GM18505 (cell line): ENCODE results near the gene MRPL46.
"Not testable (repeated sequence)": the region's sequence is repeated elsewhere in the genome, so short reads cannot be mapped to it uniquely, and the experiment has no call there.

Experiments used
- ATAC-seq: cut with Tn5 transposase; IDR thresholded peaks from one replicate; pipeline ENCODE4 v1.9.1; 2021; ENCODE audit not compliant: unreplicated experiment
- POLR2A ChIP-seq: IDR thresholded peaks from 4 replicates; pipeline ENCODE4 v1.6.1; 2011; ENCODE audit warnings: borderline replicate concordance; ENCODE audit not compliant: insufficient read depth, insufficient read length; ENCODE audit errors: extremely low read depth

The MRPL46 gene

DNA sequence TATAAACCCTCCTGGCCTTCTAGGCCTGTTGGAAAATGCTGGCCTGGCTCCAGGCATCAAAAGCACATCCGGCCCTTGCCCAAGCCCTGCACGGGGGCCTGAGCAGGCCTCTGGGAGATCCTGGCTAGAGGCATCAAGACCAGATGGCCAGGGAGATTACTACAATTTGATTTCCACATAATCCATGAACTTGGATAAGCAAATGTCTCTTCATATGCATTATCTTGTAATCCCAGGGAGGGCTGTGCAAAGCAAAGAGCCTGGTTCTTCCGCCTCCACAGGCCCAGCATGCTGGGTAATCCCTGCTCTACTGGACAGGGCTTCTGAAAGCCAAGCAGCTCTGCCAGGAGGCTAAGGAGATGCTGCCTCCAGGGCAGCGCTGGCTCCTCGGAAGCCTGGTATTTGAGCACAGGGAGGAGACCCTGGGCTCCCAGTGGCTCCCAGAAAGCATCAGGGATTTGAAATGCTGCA, 18.2 kb downstream of the MRPL46 start:
- no peak for TF ChIP-seq POLR2A
- ATAC-seq = no peak

DNA sequence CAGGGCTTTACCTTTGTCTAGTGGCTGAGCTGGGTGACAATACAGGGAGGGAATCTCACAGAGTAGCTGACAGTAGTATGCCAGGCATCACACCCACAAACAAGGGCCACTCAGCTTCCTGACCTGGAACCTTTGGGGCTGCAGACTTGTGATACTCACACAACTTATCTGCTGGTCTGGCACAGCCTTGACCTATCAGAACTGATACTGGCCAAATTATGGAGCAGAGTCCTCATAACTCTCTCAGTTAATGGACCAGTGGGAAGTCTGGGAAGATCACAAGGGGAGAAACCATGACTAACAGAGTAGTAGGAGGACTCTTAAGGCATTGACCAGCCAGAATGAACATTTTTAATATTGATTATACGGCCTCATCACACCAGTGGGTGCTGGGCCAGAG, 19.4 kb downstream of the MRPL46 start:
- TF ChIP-seq POLR2A = no peak
- no peak for ATAC-seq

DNA sequence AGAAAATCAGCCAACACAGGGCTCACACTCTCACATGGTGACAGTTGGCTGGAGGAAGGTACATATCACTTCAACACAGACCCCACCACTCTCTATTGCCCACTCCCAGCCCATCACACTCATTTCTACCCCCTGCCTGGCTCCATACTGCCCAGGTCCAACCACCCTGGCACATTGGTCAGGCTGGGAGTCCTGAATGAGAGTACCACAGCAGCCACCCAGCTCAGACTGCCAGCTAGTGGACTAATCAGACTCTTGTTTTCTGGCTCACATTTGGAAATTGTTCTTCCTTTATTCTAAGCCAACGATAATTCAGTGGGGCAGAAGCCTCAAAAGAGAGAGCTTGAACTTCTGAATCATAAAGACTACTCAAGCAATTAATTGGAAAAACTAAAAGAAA, 20.0 kb downstream of the MRPL46 start:
- ATAC-seq = no peak
- TF ChIP-seq POLR2A = no peak

DNA sequence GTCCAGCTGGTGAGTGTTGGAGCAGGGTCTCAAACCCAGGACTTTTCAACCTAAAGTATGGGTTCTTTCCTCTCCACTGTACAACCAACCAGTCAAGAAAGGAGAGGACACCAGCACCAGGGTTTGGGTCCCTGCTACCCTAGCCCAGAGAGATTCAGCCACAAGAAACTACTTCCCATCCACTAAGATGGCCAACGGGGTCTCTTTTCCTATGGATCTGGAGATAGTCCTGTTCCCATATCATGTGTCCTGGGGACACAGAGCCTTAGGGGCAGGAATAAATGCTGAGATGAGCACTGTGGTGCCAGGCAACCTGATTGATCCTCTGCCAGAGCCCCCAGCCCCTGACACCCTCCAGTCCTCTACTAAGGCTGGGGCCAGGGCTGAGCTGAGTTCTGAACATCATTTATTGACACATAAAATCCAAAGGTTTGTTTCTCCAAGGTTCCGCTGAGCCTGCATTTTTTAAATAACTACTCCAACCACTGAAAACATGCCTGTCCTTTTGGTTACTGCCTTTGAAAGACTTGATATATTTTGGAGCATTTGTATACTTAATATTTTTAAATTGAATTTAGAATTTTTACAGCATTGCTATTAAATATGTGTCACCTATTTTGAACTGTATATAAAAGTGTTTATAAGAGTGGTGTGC, 26.0 kb downstream of the MRPL46 start:
- ATAC-seq = no peak
- no peak for TF ChIP-seq POLR2A

DNA sequence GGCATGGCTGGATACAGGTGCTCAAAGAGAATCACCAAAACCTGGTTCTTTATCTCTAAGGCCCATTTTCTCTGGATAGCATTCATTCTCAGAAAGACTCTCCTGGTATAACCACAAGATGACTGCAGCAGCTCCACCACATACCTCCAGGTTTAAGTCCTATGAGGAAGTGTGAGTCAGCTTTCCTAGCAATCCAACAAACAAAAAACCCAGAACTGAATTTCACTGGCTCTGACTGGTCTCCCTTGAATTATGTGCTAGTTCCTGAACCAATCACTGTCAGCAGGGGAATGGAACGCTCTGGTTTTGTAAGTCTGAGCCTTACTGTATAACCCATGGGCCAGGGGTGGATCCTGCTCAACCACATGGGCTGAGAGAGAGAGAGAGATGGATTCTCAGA, 27.2 kb downstream of the MRPL46 start:
- ATAC-seq = no peak

DNA sequence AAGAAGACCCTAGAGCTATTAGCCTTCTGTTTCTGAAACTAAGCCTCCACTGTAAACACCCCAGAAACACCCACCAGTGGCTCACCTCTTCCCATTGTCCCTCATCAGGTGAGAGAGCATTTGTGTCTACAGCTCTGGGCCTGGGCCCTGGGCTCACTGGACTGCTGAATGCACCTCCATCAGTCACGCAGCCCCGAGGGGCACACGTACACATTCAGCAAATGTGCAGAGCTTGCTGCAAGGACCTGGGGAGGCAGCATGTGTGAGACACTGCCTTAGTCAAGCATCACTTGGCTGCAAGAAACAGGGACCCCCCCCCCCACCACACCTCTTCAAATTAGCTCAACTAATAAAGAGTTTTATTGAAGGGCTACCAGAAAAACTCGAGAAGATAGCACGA, 29.0 kb downstream of the MRPL46 start:
- TF ChIP-seq POLR2A = no peak
- ATAC-seq = no peak

More for the DNA sequence above, 27.2 kb downstream of the MRPL46 start:
- TF ChIP-seq POLR2A = no peak

DNA sequence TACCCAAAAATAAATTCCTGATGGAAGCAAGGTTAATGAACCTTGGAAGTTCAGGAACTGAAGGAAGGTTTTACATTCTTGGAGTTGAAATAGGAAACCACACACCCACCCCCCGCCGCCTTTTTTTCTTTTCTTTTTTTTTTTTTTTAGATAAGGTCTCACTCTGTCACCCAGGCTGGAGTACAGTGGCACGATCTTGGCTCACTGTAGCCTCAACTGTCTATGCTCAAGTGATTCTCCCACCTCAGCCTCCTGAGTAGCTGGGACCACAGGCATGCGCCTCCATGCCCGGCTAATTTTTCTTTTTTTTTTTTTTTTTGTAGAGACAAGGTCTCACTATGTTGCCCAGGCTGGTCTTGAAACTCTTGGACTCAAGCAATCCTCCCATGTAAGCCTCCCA, 33.1 kb downstream of the MRPL46 start:
- not testable (repeated sequence) for ATAC-seq

DNA sequence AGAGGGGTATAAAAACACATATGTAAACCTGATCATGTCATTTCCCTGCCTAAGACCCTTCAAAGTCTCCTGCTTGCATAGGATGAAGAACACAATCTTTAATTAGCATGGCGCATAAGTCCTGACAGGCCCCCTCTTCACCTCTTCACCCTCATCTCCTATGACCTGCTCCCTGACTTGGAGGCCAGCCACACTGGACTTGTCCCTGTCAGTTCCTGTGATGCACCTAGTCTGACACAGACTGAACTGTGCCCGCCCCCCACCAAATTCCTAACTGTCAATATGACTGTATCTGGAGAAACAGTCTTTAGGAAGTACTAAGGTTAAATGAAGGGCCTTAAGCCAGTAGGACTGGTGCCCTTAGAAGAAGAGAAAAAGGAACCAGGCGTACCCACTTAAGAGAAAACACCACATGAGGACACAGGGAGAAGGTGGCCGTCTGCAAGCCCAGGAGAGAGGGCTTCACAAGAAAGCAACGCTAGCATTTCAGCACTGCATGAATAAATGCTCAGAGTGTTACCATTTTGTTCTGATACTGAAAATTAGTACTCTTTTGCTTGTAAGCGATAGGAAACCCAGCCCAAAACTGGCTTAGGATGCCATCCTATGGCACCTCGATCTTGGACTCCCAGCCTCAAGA, 34.0 kb downstream of the MRPL46 start:
- TF ChIP-seq POLR2A = no peak
- no peak for ATAC-seq

DNA sequence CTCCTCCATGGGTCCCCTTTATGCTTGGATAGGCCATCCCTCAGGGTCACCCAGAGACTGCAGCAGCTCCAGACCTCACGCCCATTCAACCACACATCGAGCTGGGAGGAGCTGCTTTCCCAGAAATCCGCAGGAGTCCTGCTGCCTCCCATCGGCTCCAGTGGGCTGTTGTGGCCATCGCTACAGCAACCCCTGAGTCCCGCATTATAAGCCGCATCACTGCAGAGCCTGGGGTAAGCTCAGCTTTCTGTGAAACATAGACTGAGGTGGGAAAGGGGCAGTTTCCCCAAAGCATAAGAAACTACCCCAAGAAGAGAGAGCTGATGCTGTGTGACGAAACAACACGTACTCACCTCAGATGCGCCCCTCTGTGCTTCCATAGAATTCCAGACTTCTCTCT, 35.7 kb downstream of the MRPL46 start:
- no peak for ATAC-seq
- no peak for TF ChIP-seq POLR2A

DNA sequence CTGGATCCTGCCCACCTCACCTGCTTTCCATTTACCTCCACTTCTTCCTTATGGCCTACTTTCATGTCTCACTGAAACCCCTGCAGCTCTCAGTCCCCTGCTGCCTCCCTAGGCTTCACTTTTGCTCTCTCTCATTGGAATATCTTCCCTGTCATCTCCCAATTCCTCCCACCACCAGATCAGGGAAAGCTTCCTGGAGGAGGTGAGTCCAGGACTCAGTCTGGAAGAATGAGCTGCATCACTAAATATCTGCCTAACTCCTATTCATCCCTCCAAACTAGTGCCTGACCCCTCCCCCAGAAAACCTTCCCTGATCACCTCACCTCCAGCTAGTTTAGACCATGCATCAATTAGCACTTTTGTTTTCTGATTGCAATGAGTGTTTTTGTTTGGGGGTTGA, 37.1 kb downstream of the MRPL46 start:
- ATAC-seq = no peak

DNA sequence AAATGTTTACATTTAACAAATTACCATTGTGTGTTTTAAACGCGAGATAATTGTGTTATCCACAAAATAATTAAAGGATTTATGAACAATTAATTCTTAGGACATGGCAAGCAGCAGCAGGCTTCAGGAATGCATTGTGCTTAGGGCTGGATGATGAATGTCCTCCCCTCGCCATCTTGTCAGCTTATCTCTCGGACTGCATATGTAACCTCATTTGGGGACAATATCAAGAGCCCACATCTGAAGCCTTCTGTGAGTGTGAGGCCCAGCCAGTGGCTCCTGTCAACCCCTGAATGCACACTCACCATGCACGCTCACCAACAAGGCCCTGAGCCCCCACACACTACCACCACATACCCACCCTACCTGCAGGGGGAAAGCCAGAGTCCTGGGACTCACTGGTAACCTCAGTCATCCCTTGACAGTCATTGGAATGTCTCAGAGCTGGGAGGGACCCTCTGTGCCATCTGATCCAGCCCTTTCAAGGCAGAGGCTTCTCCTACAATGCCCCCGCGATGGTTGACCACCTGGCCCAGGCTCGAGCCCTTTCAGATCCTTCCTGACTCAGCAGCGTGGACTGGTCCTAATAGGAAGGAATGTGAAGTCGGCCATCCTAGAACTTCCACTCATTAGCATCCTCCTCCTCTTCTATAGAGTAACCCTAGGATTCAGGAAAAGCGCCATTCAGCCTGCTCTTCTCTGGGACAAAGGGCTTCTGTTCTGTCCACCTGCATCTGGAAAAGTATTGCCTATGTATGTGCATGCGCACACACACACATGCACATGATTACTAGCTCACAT, 38.2 kb downstream of the MRPL46 start:
- no peak for ATAC-seq
- no peak for TF ChIP-seq POLR2A

More for the DNA sequence above, 37.1 kb downstream of the MRPL46 start:
- no peak for TF ChIP-seq POLR2A

DNA sequence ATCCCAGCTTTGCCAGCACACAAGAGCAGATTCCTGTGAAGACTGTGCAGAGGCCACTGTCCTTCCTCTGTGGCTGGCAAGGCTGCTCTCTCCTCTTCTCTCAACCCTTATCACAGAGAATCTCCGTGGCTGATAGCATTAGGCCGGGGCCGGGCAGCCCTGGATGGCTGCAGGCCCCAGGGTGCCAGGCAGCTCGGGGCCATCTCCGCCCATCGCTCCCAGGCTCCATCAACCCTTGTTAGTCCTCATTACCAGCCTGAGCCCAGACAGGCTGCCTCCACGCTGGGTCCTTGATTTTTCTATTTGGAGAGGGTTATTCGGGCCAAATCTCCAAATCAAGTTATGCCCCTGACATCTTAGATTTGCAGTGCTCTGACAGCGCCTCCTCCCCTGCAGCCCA, 39.1 kb downstream of the MRPL46 start:
- no peak for ATAC-seq
- TF ChIP-seq POLR2A = no peak

DNA sequence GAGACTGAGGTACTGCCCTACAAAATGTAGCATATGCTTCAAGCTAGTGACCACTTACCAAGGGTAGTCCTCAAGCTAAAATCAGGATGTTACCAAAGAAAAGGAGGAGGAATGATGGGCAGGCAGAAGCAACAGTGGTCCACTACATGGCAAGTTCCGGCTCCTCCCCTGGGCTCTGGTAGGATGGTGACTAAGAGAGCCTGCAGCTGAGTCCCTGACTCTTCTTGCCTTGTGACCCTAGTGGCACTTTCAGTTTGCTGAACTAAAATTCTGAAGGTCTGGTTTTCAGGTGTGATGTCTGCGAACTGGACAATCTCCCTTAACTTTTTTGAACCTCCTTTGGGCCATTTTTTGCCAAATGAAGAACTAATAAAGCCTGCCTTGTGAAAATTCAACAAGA, 40.9 kb downstream of the MRPL46 start:
- TF ChIP-seq POLR2A = no peak
- ATAC-seq = no peak

DNA sequence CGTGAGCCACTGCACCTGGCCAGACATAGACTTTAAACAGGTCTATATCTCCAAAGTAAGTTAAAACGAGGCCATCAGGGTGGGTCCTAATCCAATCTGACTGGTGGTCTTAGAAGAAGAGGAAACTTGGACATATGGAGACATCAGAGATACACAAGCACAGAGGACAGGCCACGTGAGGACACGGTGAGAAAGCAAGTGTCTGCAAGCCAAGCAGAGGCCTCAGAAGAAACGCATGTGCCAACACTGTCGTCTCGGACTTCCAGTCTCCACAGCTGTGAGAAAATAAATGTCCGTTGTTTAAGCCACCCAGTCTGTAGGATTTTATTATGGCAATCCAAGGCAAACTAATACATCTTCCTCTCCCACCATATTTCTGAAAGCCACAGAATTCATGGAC, 43.9 kb downstream of the MRPL46 start:
- no peak for ATAC-seq
- TF ChIP-seq POLR2A = no peak

DNA sequence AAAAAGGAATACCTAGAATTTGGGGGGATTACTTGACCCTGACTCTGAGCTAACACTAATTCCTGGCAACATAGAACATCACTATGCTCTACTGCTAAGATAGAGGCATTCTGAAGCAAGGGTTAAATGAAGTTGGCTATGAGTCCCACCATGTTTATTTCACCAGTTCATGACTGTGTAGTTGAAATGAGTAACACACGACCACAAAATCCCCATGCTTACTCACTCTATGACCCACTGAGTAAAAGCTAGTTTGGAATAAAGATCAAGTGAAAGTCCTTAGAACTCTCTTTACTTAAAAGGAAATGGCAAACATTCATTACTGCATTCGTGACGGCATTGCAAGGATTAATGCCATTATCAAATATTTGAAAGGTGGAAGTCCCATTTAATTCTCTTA, 47.4 kb downstream of the MRPL46 start:
- ATAC-seq = no peak
- no peak for TF ChIP-seq POLR2A
